ENCODE results near the gene OR6C75.
"Not testable (repeated sequence)": the region's sequence is repeated elsewhere in the genome, so short reads cannot be mapped to it uniquely, and the experiment has no call there.

- TF ChIP-seq CTCF (IDR thresholded peaks at IDR 0.05; ENCODE audit: insufficient read depth, low read depth, low read length); EZH2 (IDR thresholded peaks at IDR 0.05; ENCODE audit: insufficient read depth, low read length): not testable (repeated sequence)
Measured at GRCh38 chr12:55325801-55326200, 37.0 kb upstream of the OR6C75 start.

Data from astrocyte (in vitro differentiated cells and primary cell).